Measurements from ENCODE around the gene PBX1.

GRCh38 chr1:164759144-164759920 is 200.3 kb downstream of the PBX1 start:
- TF ChIP-seq CTCF (IDR thresholded peaks at IDR 0.05; ENCODE audit: low read depth, low read length) (no peak), EZH2phosphoT487 (IDR thresholded peaks at IDR 0.05; ENCODE audit: low read depth) (no peak)

All from OCI-LY3 (cell line).